Heart right ventricle (tissue), 16 donors: ENCODE results near the gene PLXND1. TPM values are rescaled to one million over a fixed set of nuclear protein-coding genes. Genes with fewer than 3 reads are reported as not detected.

ENCODE experiments used
- ATAC-seq, 8 donors: fragments of 200-7000 bp; cut with Tn5 transposase; one replicate each; pipeline ENCODE4 v1.9.1; 2020; ENCODE audit warnings: mild to moderate bottlenecking in 8 of 8, moderate library complexity in 8 of 8, moderate number of reproducible peaks in 1 of 8
- DNase-seq, 2 donors: peaks; one replicate each; pipeline ENCODE4 v3.0.0-alpha.2; 2020
- H3K27ac ChIP-seq, 10 donors: fragments of 200-600 bp; sonication (generic) in 2 of 10; one replicate each; pipeline versions ENCODE4 v1.5.0 to v1.8.0; 2020 to 2022; ENCODE audit warnings: mild to moderate bottlenecking in 3 of 10
- H3K27me3 ChIP-seq, 7 donors: fragments of 200-600 bp; one replicate each; pipeline ENCODE4 v1.8.0; 2021 to 2022; ENCODE audit warnings: mild to moderate bottlenecking in 2 of 7
- H3K36me3 ChIP-seq, 9 donors: fragments of 200-600 bp; sonication (generic) in 1 of 9; one replicate each; pipeline versions ENCODE4 v1.5.0 to v1.8.0; 2020 to 2022; ENCODE audit warnings: mild to moderate bottlenecking in 2 of 9
- H3K4me1 ChIP-seq, 9 donors: fragments of 200-600 bp; sonication (generic) in 1 of 9; one replicate each; pipeline versions ENCODE4 v1.5.0 to v1.8.0; 2020 to 2022; ENCODE audit warnings: mild to moderate bottlenecking in 4 of 9
- H3K4me3 ChIP-seq, 10 donors: fragments of 200-600 bp; sonication (generic) in 2 of 10; one replicate each; pipeline versions ENCODE4 v1.5.0 to v1.8.0; 2020 to 2022; ENCODE audit warnings: mild to moderate bottlenecking in 7 of 10, moderate library complexity in 2 of 10
- H3K9me3 ChIP-seq, 11 donors: fragments of 200-600 bp in 10 of 11; sonication (generic) in 2 of 11; one replicate each; pipeline versions ENCODE4 v1.5.0 to v1.8.0; 2013 to 2022; ENCODE audit warnings: mild to moderate bottlenecking in 2 of 11, control low read depth in 1 of 11, moderate library complexity in 1 of 11
- CTCF ChIP-seq, 9 donors: fragments of 200-600 bp; sonication (generic) in 2 of 9; IDR thresholded peaks; one replicate each; pipeline versions ENCODE4 v1.5.0 to v1.8.0; 2021 to 2022; ENCODE audit warnings: antibody characterized with exemption in 9 of 9, mild to moderate bottlenecking in 5 of 9, moderate library complexity in 1 of 9
- WGBS, 2 donors: extraction: QIAGEN DNeasy Blood & Tissue Kit; methylation state at CpG; one replicate each; pipeline ENCODE4 v1.1.7; 2013; ENCODE audit warnings: inconsistent platforms in 1 of 2; 5-methylcytosine and 5-hydroxymethylcytosine counted together
- intact Hi-C, 10 donors: fragments of 100-400 bp; cut with DNase I; formaldehyde crosslinking; loops; one replicate each; pipeline versions ENCODE4 v1.11.1 to v1.14.2; 2022
- polyA plus RNA-seq, 2 donors: library from polyadenylated mRNA; stranded (reverse); fragments of 200-250 nt; gene quantifications; one replicate each; pipeline ENCODE4 v1.2.3, GENCODE V29; 2013
- total RNA-seq, 10 donors: library from RNA; stranded (reverse); fragmentation: NEBNext Ultra II Directional in 3 of 10; extraction: Animal tissue kit (Norgen Biotek cat#: 25700) in 3 of 10; gene quantifications; one replicate each; pipeline versions ENCODE4 v1.2.1 to v1.2.4, GENCODE V29; 2021 to 2023
- donor health status: Arrhythmogenic right ventricular cardiomyopathy.
- donor health status: ischemic (EF 13 %, LVEDD 7.1; RV severe dilation, severe dysfunction).
- donor health status: healthy with polysubstance abuse.
- donor health status: DM: no; HTN: yes; CAD: no.
- donor health status: DM: no; HTN: no; CAD: no.
- donor health status: ischemic (EF 25% LVEDD 6.9; RV normal size, moderate dysfunction).
- donor health status: ischemic (EF 25% LVEDD 5.7; RV mildly dilated, moderate dysfunction).
- donor health status: healthy.
- donor health status: DM: yes; HTN: yes; CAD: no.
- donor health status: Ischemic cardiomyopathy.
- donor health status: ischemic (EF 35%, LVEDD 5.7; RV mildly dilated, moderate dysfunction).
- donor health status: nonischemic (EF 11% LVEDD 7.7; RV severe dilation, severe dysfunction).
- donor health status: DM: yes; HTN: yes; CAD: no.
- donor health status: PGD.
- donor health status: ischemic (EF 29% LVEDD 5.4; RV normal size, mild dysfunction).
- donor health status: nonischemic (EF 23%, LVEDD 6.1; RV moderate dilation, normal function).

PLXND1 gene
- total and polyA plus RNA-seq, 12 donors, result 40.9 to 169 (median 65.8) TPM

GRCh38 chr3:129553719-129554118 is 52.8 kb downstream of the PLXND1 start:
- peak in 1 of 9 donors; percentile 4 for TF ChIP-seq CTCF (IDR thresholded peaks at IDR 0.05)
- Histone ChIP-seq H3K27ac (peak overlapping the region in 5 of 10 donors; percentile 22 to 59 (median 56)), H3K27me3 (no peaks in the 10 kb centered on the region), H3K4me3 (no peak overlapping the region), H3K36me3 (peaks cover 0 to 43% (median 8%) of the 10 kb centered on the region in 9 donors), H3K4me1 (peaks cover 17 to 66% (median 59%) of the 10 kb centered on the region in 9 donors), H3K9me3 (no peaks in the 10 kb centered on the region)
- WGBS, 2 donors, result 37 to 41% methylated on average over 15 of the region's 15 CpGs
- ATAC-seq, result peak in 2 of 8 donors; percentile 19 to 26
- DNase-seq, result no peak
- intact Hi-C loops, result loop anchor here in 4 of 10 donors (5.0 to 10.0 kb wide), 3 partner anchors 46 to 51 kb away; no protein-coding TSS in a partner anchor

GRCh38 chr3:129553171-129553570 is 53.3 kb downstream of the PLXND1 start:
- ATAC-seq, result no peak
- TF ChIP-seq CTCF (IDR thresholded peaks at IDR 0.05), result no peak
- Histone ChIP-seq H3K4me3 (no peak overlapping the region), H3K27ac (peak overlapping the region in 1 of 10 donors; percentile 58), H3K4me1 (peaks cover 17 to 61% (median 54%) of the 10 kb centered on the region in 9 donors), H3K27me3 (no peaks in the 10 kb centered on the region), H3K36me3 (peaks cover 0 to 37% (median 8%) of the 10 kb centered on the region in 9 donors), H3K9me3 (no peaks in the 10 kb centered on the region)
- intact Hi-C loops, result loop anchor here in 4 of 10 donors (5.0 to 10.0 kb wide), 3 partner anchors 46 to 51 kb away; no protein-coding TSS in a partner anchor
- no peak for DNase-seq
- 67 to 69% methylated on average over 6 of the region's 6 CpGs for WGBS, 2 donors

GRCh38 chr3:129552287-129553050 is 54.0 kb downstream of the PLXND1 start:
- intact Hi-C loops, result loop anchor here in 4 of 10 donors (5.0 to 10.0 kb wide), 3 partner anchors 45 to 50 kb away; no protein-coding TSS in a partner anchor
- Histone ChIP-seq H3K4me3 (no peak overlapping the region), H3K27ac (peak overlapping the region in 1 of 10 donors; percentile 21), H3K9me3 (no peaks in the 10 kb centered on the region), H3K36me3 (peaks cover 0 to 30% (median 8%) of the 10 kb centered on the region in 9 donors), H3K27me3 (no peaks in the 10 kb centered on the region), H3K4me1 (peaks cover 12 to 54% (median 47%) of the 10 kb centered on the region in 9 donors)
- no peak for TF ChIP-seq CTCF (IDR thresholded peaks at IDR 0.05)
- 70 to 71% methylated on average over 10 of the region's 10 CpGs for WGBS, 2 donors
- peak in 3 of 8 donors; percentile 7 to 26 (median 11) for ATAC-seq
- DNase-seq, result no peak

GRCh38 chr3:129549805-129550204 is 56.7 kb downstream of the PLXND1 start:
- Histone ChIP-seq H3K4me3 (no peak overlapping the region), H3K27me3 (no peaks in the 10 kb centered on the region), H3K4me1 (peaks cover 3 to 28% (median 24%) of the 10 kb centered on the region in 9 donors), H3K27ac (no peak overlapping the region), H3K36me3 (peaks cover 0 to 4% (median 0%) of the 10 kb centered on the region in 9 donors), H3K9me3 (no peaks in the 10 kb centered on the region)
- no peak for ATAC-seq
- no peak for TF ChIP-seq CTCF (IDR thresholded peaks at IDR 0.05)
- no peak for DNase-seq
- 76 to 92% methylated on average over 3 of the region's 3 CpGs for WGBS, 2 donors
- intact Hi-C loops, result loop anchor here in 5 of 10 donors (5.0 to 10.0 kb wide), 3 partner anchors 43 to 48 kb away; no protein-coding TSS in a partner anchor
